ENCODE results near the gene HS1BP3. TPM values are rescaled to one million over a fixed set of nuclear protein-coding genes. Genes with fewer than 3 reads are reported as not detected.
A peak's percentile ranks its signal among the peaks of the same experiment; 100 is the strongest.

The HS1BP3 gene
- total RNA-seq, 2 experiments from 2014 or later, result 12.8 to 12.9 TPM

GRCh38 chr2:20568501-20569463, 82.1 kb downstream of the HS1BP3 start:
- DNase-seq, result no peak
- CTCF ChIA-PET, result interaction anchor here (0.7 to 0.8 kb wide), 2 partner anchors 51 to 157 kb away, joined by 3 read pairs; no protein-coding TSS in a partner anchor
- Mint-ChIP-seq H3K4me1 (peaks cover 19% of the 10 kb centered on the region), H3K36me3 (no peaks in the 10 kb centered on the region), H3K27me3 (peaks cover 3% of the 10 kb centered on the region), H3K4me3 (no peak overlapping the region), H3K27ac (no peak overlapping the region), H3K9me3 (ENCODE audit: low read depth) (no peaks in the 10 kb centered on the region)
- ATAC-seq, result peak; percentile 6

- CTCF ChIA-PET, result interaction anchor here (0.6 to 0.8 kb wide), 2 partner anchors 87 to 156 kb away, joined by 3 to 5 read pairs; no protein-coding TSS in a partner anchor
- no peak overlapping the region for H3K27ac Mint-ChIP-seq
These were observed 83.0 kb downstream of the HS1BP3 start for GRCh38 chr2:20567926-20568179.

More at GRCh38 chr2:20567926-20568179, 83.0 kb downstream of the HS1BP3 start:
- H3K4me3 Mint-ChIP-seq, result no peak overlapping the region
- ATAC-seq (no peak), DNase-seq (no peak)
- H3K9me3 Mint-ChIP-seq (ENCODE audit: low read depth), result no peaks in the 10 kb centered on the region
- peaks cover 5% of the 10 kb centered on the region for H3K27me3 Mint-ChIP-seq
- no peaks in the 10 kb centered on the region for H3K36me3 Mint-ChIP-seq
- peaks cover 14% of the 10 kb centered on the region for H3K4me1 Mint-ChIP-seq

Other genes with a start within 250 kb of the HS1BP3 start
- gene RHOB, start 204.0 kb downstream of the HS1BP3 start, total RNA-seq, result 10 to 100 TPM in 1 of 2 experiments, 1 to 10 TPM in 1; 9.1 to 36.4 TPM
- gene GDF7, start 16.0 kb upstream of the HS1BP3 start, total RNA-seq, result not detected
- gene LDAH, start 172.0 kb upstream of the HS1BP3 start, total RNA-seq, result 10 to 100 TPM; 21.3 to 23.7 TPM